SU-DHL-6 (cell line): Measurements from ENCODE around the gene C5orf63.

Source experiments
- H2AFZ ChIP-seq: fragments of 200-600 bp; sonication (generic); 2 replicates; pipeline ENCODE4 v1.6.1; 2014; ENCODE audit warnings: low read depth, mild to moderate bottlenecking, moderate library complexity, mixed read lengths, antibody characterized with exemption, low read length; ENCODE audit not compliant: severe bottlenecking
- H3F3A ChIP-seq: fragments of 200-600 bp; shearing (Covaris generic); 2 replicates; pipeline ENCODE4 v1.6.0; 2016; ENCODE audit warnings: antibody characterized with exemption, mild to moderate bottlenecking; ENCODE audit not compliant: insufficient read depth
- H3K27ac ChIP-seq: fragments of 200-600 bp; sonication (generic); 2 replicates; pipeline ENCODE4 v1.5.1; 2016; ENCODE audit warnings: low read depth, mild to moderate bottlenecking, low read length, moderate library complexity, mixed read lengths
- H3K27me3 ChIP-seq: fragments of 200-600 bp; sonication (generic), shearing (Covaris generic); 2 replicates; pipeline ENCODE4 v1.6.0; 2014; ENCODE audit warnings: mild to moderate bottlenecking, low read length
- H3K36me3 ChIP-seq: fragments of 200-600 bp; sonication (generic); 2 replicates; pipeline ENCODE4 v1.6.1; 2014; ENCODE audit warnings: mild to moderate bottlenecking, low read length, mixed read lengths
- H3K4me2 ChIP-seq: fragments of 300-600, 200-600 bp; shearing (Covaris generic), sonication (generic); 2 replicates; pipeline ENCODE4 v1.6.0; 2014; ENCODE audit warnings: low read length, low read depth, mild to moderate bottlenecking; ENCODE audit not compliant: poor library complexity, severe bottlenecking
- H3K4me3 ChIP-seq: fragments of 200-600 bp; sonication (generic); 2 replicates; pipeline ENCODE4 v1.5.1; 2014; ENCODE audit warnings: antibody characterized with exemption, low read length, mild to moderate bottlenecking, mixed read lengths; ENCODE audit not compliant: insufficient read depth, poor library complexity, severe bottlenecking
- H3K79me2 ChIP-seq: fragments of 200-600 bp; sonication (generic); 2 replicates; pipeline ENCODE4 v1.6.1; 2014; ENCODE audit warnings: mild to moderate bottlenecking, low read length, moderate library complexity; ENCODE audit not compliant: insufficient read depth
- H3K9ac ChIP-seq: fragments of 200-600 bp; sonication (generic); 2 replicates; pipeline ENCODE4 v1.7.0; 2014; ENCODE audit warnings: mild to moderate bottlenecking, low read length
- H3K9me2 ChIP-seq: fragments of 200-600 bp; sonication (generic); replicated peaks from 2 replicates; pipeline ENCODE4 v1.6.1; 2014; ENCODE audit warnings: low read length; ENCODE audit not compliant: insufficient read depth
- H3K9me3 ChIP-seq: fragments of 200-600 bp; sonication (generic); 2 replicates; pipeline ENCODE4 v1.6.1; 2014; ENCODE audit warnings: low read length, mixed read lengths; ENCODE audit not compliant: insufficient read depth
- H4K20me1 ChIP-seq: fragments of 200-600 bp; sonication (generic); 2 replicates; pipeline ENCODE4 v1.6.1; 2014; ENCODE audit warnings: low read depth, mild to moderate bottlenecking, antibody characterized with exemption, low read length, moderate library complexity, mixed read lengths
- EZH2phosphoT487 ChIP-seq: fragments of 200-600 bp; sonication (generic), shearing (Covaris generic); conservative IDR thresholded peaks from 2 replicates; pipeline ENCODE4 v1.6.1; 2018; ENCODE audit warnings: mild to moderate bottlenecking, antibody characterized with exemption, low read length, moderate library complexity, mixed read lengths
- TF ChIP-seq, protein P1 (sequence below): fragments of 200-600 bp; sonication (generic); IDR thresholded peaks from one replicate; pipeline ENCODE4 v1.5.1; 2017; ENCODE audit warnings: antibody characterized with exemption, mild to moderate bottlenecking, low read length, moderate library complexity; ENCODE audit not compliant: insufficient read depth, poor library complexity, severe bottlenecking

Gene C5orf63

DNA sequence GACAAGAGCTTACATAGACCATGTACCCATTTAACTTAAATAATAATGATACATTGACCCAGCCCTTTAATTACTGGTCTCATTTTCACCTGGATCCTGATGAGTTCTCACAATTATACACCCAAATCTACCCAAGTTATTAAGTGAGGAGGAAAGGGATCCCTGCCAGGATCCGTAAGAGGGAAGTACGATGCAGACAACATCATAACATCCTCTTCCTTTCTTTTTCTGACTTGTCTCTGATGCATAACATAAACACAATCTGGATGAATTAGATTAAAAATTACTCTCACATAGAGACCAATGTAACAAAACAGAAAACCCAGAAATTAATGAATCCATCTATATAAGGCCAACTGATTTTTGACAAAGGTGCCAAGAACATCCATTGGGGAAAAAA, 59.9 kb downstream of the C5orf63 start:
- H3K9ac ChIP-seq: no peak overlapping the region
- TF ChIP-seq, protein P1, sequence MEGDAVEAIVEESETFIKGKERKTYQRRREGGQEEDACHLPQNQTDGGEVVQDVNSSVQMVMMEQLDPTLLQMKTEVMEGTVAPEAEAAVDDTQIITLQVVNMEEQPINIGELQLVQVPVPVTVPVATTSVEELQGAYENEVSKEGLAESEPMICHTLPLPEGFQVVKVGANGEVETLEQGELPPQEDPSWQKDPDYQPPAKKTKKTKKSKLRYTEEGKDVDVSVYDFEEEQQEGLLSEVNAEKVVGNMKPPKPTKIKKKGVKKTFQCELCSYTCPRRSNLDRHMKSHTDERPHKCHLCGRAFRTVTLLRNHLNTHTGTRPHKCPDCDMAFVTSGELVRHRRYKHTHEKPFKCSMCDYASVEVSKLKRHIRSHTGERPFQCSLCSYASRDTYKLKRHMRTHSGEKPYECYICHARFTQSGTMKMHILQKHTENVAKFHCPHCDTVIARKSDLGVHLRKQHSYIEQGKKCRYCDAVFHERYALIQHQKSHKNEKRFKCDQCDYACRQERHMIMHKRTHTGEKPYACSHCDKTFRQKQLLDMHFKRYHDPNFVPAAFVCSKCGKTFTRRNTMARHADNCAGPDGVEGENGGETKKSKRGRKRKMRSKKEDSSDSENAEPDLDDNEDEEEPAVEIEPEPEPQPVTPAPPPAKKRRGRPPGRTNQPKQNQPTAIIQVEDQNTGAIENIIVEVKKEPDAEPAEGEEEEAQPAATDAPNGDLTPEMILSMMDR: no peak
- no peak for TF ChIP-seq EZH2phosphoT487
- H3K27ac ChIP-seq: no peak overlapping the region
- H3K4me2 ChIP-seq: no peak overlapping the region
- no peaks in the 10 kb centered on the region for H4K20me1 ChIP-seq
- no peaks in the 10 kb centered on the region for H3K27me3 ChIP-seq
- no peaks in the 10 kb centered on the region for H3K9me3 ChIP-seq
- no peaks in the 10 kb centered on the region for H3F3A ChIP-seq
- H3K36me3 ChIP-seq: no peaks in the 10 kb centered on the region
- H3K79me2 ChIP-seq: no peaks in the 10 kb centered on the region
- no peak overlapping the region for H3K4me3 ChIP-seq
- H3K9me2 ChIP-seq: no peaks in the 10 kb centered on the region
- H2AFZ ChIP-seq: no peak overlapping the region

DNA sequence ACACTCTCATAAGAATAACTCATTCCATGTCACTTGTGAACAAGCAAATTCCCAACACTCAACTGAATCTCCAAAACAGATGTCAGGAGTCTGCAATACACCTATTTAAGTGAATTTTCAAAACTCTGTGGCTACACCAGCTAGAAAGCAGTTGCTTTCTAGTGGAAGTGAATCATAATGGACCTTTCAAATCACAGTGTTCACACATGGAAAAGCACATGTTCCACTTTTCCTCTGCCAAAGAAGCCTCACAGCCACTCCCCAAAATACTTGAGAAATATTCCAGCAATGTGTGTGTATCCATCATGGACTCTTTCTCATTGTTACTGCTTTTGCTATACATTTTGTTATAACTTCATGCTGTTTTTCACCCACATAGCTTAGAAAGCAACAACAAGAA, 60.4 kb downstream of the C5orf63 start:
- no peak overlapping the region for H2AFZ ChIP-seq
- no peaks in the 10 kb centered on the region for H3K9me2 ChIP-seq
- H3K4me3 ChIP-seq: no peak overlapping the region
- no peaks in the 10 kb centered on the region for H3F3A ChIP-seq
- no peaks in the 10 kb centered on the region for H3K27me3 ChIP-seq
- H3K36me3 ChIP-seq: no peaks in the 10 kb centered on the region
- no peak overlapping the region for H3K4me2 ChIP-seq
- no peaks in the 10 kb centered on the region for H3K9me3 ChIP-seq
- no peaks in the 10 kb centered on the region for H4K20me1 ChIP-seq
- no peak overlapping the region for H3K27ac ChIP-seq
- no peak overlapping the region for H3K9ac ChIP-seq
- H3K79me2 ChIP-seq: no peaks in the 10 kb centered on the region
- TF ChIP-seq, protein P1: no peak

DNA sequence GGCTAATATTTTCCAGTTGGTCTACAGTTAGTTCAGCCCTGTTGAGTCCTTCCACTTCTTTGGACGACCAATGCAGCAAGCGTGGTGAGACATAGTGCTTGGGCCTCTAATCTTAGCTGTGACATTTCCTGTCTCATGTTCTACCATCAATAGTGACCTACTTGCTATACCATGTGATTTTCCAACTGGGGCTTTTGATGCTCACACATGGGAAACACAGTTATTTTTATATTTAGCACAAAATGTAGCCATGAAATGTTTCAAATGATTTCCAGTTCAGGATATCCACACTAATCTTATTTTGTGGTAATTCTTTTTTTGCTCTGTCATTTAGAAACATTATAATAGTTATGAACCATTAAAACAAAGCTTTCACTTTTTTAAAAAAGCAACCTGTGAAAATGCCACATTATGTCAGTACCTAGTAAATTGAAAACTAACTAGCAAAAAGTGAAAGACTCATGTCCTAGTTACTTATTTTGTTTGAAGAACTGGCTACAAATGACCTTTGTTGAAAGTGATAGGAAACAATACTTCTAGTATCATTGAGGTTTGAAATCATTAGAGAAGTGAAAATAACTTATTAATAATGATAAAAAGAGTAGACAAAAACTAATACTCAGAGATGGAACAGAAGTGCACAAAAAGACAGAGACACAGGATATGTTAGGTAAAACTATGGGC, 61.2 kb downstream of the C5orf63 start:
- H3K9me2 ChIP-seq: no peaks in the 10 kb centered on the region
- H3F3A ChIP-seq: no peaks in the 10 kb centered on the region
- no peaks in the 10 kb centered on the region for H3K27me3 ChIP-seq
- no peak overlapping the region for H3K4me3 ChIP-seq
- H3K9ac ChIP-seq: no peak overlapping the region
- no peak overlapping the region for H3K27ac ChIP-seq
- H2AFZ ChIP-seq: no peak overlapping the region
- TF ChIP-seq EZH2phosphoT487: no peak
- TF ChIP-seq, protein P1: no peak
- no peaks in the 10 kb centered on the region for H3K79me2 ChIP-seq
- H4K20me1 ChIP-seq: no peaks in the 10 kb centered on the region
- no peaks in the 10 kb centered on the region for H3K36me3 ChIP-seq
- no peaks in the 10 kb centered on the region for H3K9me3 ChIP-seq
- H3K4me2 ChIP-seq: no peak overlapping the region
